ENCODE results near the gene B3GAT1.

The B3GAT1 gene

GRCh38 chr11:134338654-134339053 is 73.4 kb downstream of the B3GAT1 start:
- Histone ChIP-seq H3K27me3 (ENCODE audit: control insufficient read depth in 1 of 2, insufficient read depth in 2 of 2, low read length in 2 of 2) (no peaks in the 10 kb centered on the region), H3K27ac (ENCODE audit: low read depth, low read length) (no peak overlapping the region), H3K9me3 (ENCODE audit: control insufficient read depth in 1 of 2, low read length in 2 of 2) (no peaks in the 10 kb centered on the region), H3K4me3 (ENCODE audit: low read depth in 1 of 2, low read length in 2 of 2) (no peak overlapping the region), H3K4me1 (ENCODE audit: control insufficient read depth in 1 of 2, insufficient read depth in 2 of 2, low read length in 2 of 2) (peaks cover 11 to 25% of the 10 kb centered on the region in 2 donors), H3K36me3 (ENCODE audit: control insufficient read depth in 1 of 2, insufficient read depth in 2 of 2, low read length in 2 of 2) (no peaks in the 10 kb centered on the region), H3K9ac (ENCODE audit: low read depth in 1 of 2, low read length in 2 of 2) (no peak overlapping the region)

GRCh38 chr11:134338068-134338467 is 74.0 kb downstream of the B3GAT1 start:
- no peak overlapping the region for H3K4me3 ChIP-seq (ENCODE audit: low read depth in 1 of 2, low read length in 2 of 2)

GRCh38 chr11:134337051-134337450 is 75.0 kb downstream of the B3GAT1 start:
- Histone ChIP-seq H3K4me1 (ENCODE audit: control insufficient read depth in 1 of 2, insufficient read depth in 2 of 2, low read length in 2 of 2) (peaks cover 17 to 31% of the 10 kb centered on the region in 2 donors), H3K9ac (ENCODE audit: low read depth in 1 of 2, low read length in 2 of 2) (no peak overlapping the region), H3K9me3 (ENCODE audit: control insufficient read depth in 1 of 2, low read length in 2 of 2) (no peaks in the 10 kb centered on the region)

More at GRCh38 chr11:134338068-134338467, 74.0 kb downstream of the B3GAT1 start:
- Histone ChIP-seq H3K36me3 (ENCODE audit: control insufficient read depth in 1 of 2, insufficient read depth in 2 of 2, low read length in 2 of 2) (no peaks in the 10 kb centered on the region), H3K27me3 (ENCODE audit: control insufficient read depth in 1 of 2, insufficient read depth in 2 of 2, low read length in 2 of 2) (peaks cover 0 to under 1% of the 10 kb centered on the region in 2 donors), H3K27ac (ENCODE audit: low read depth, low read length) (no peak overlapping the region), H3K4me1 (ENCODE audit: control insufficient read depth in 1 of 2, insufficient read depth in 2 of 2, low read length in 2 of 2) (peaks cover 11 to 25% of the 10 kb centered on the region in 2 donors), H3K9me3 (ENCODE audit: control insufficient read depth in 1 of 2, low read length in 2 of 2) (no peaks in the 10 kb centered on the region), H3K9ac (ENCODE audit: low read depth in 1 of 2, low read length in 2 of 2) (no peak overlapping the region)

GRCh38 chr11:134334796-134335571 is 77.1 kb downstream of the B3GAT1 start:
- Histone ChIP-seq H3K9me3 (ENCODE audit: control insufficient read depth in 1 of 2, low read length in 2 of 2) (no peaks in the 10 kb centered on the region), H3K4me1 (ENCODE audit: control insufficient read depth in 1 of 2, insufficient read depth in 2 of 2, low read length in 2 of 2) (peaks cover 10 to 28% of the 10 kb centered on the region in 2 donors), H3K36me3 (ENCODE audit: control insufficient read depth in 1 of 2, insufficient read depth in 2 of 2, low read length in 2 of 2) (no peaks in the 10 kb centered on the region), H3K27ac (ENCODE audit: low read depth, low read length) (no peak overlapping the region), H3K27me3 (ENCODE audit: control insufficient read depth in 1 of 2, insufficient read depth in 2 of 2, low read length in 2 of 2) (peaks cover 0 to 4% of the 10 kb centered on the region in 2 donors), H3K9ac (ENCODE audit: low read depth in 1 of 2, low read length in 2 of 2) (no peak overlapping the region), H3K4me3 (ENCODE audit: low read depth in 1 of 2, low read length in 2 of 2) (no peak overlapping the region)

More at GRCh38 chr11:134337051-134337450, 75.0 kb downstream of the B3GAT1 start:
- no peak overlapping the region for H3K27ac ChIP-seq (ENCODE audit: low read depth, low read length)
- no peaks in the 10 kb centered on the region for H3K36me3 ChIP-seq (ENCODE audit: control insufficient read depth in 1 of 2, insufficient read depth in 2 of 2, low read length in 2 of 2)
- peaks cover 0 to 4% of the 10 kb centered on the region in 2 donors for H3K27me3 ChIP-seq (ENCODE audit: control insufficient read depth in 1 of 2, insufficient read depth in 2 of 2, low read length in 2 of 2)
- no peak overlapping the region for H3K4me3 ChIP-seq (ENCODE audit: low read depth in 1 of 2, low read length in 2 of 2)

GRCh38 chr11:134333946-134334345 is 78.1 kb downstream of the B3GAT1 start:
- Histone ChIP-seq H3K9ac (ENCODE audit: low read depth in 1 of 2, low read length in 2 of 2) (no peak overlapping the region), H3K4me1 (ENCODE audit: control insufficient read depth in 1 of 2, insufficient read depth in 2 of 2, low read length in 2 of 2) (peaks cover 8 to 18% of the 10 kb centered on the region in 2 donors), H3K9me3 (ENCODE audit: control insufficient read depth in 1 of 2, low read length in 2 of 2) (no peaks in the 10 kb centered on the region), H3K27ac (ENCODE audit: low read depth, low read length) (no peak overlapping the region), H3K4me3 (ENCODE audit: low read depth in 1 of 2, low read length in 2 of 2) (no peak overlapping the region), H3K36me3 (ENCODE audit: control insufficient read depth in 1 of 2, insufficient read depth in 2 of 2, low read length in 2 of 2) (no peaks in the 10 kb centered on the region), H3K27me3 (ENCODE audit: control insufficient read depth in 1 of 2, insufficient read depth in 2 of 2, low read length in 2 of 2) (peaks cover 0 to 4% of the 10 kb centered on the region in 2 donors)

GRCh38 chr11:134333312-134333711 is 78.7 kb downstream of the B3GAT1 start:
- no peaks in the 10 kb centered on the region for H3K9me3 ChIP-seq (ENCODE audit: control insufficient read depth in 1 of 2, low read length in 2 of 2)
- no peak overlapping the region for H3K9ac ChIP-seq (ENCODE audit: low read depth in 1 of 2, low read length in 2 of 2)
- no peak overlapping the region for H3K4me3 ChIP-seq (ENCODE audit: low read depth in 1 of 2, low read length in 2 of 2)
- H3K36me3 ChIP-seq (ENCODE audit: control insufficient read depth in 1 of 2, insufficient read depth in 2 of 2, low read length in 2 of 2) = no peaks in the 10 kb centered on the region
- no peak overlapping the region for H3K27ac ChIP-seq (ENCODE audit: low read depth, low read length)
- H3K27me3 ChIP-seq (ENCODE audit: control insufficient read depth in 1 of 2, insufficient read depth in 2 of 2, low read length in 2 of 2) = peaks cover 0 to 4% of the 10 kb centered on the region in 2 donors
- H3K4me1 ChIP-seq (ENCODE audit: control insufficient read depth in 1 of 2, insufficient read depth in 2 of 2, low read length in 2 of 2) = peaks cover 8 to 13% of the 10 kb centered on the region in 2 donors

- H3K9me3 ChIP-seq (ENCODE audit: control insufficient read depth in 1 of 2, low read length in 2 of 2) = no peaks in the 10 kb centered on the region
- peaks cover 0 to 4% of the 10 kb centered on the region in 2 donors for H3K27me3 ChIP-seq (ENCODE audit: control insufficient read depth in 1 of 2, insufficient read depth in 2 of 2, low read length in 2 of 2)
- H3K4me3 ChIP-seq (ENCODE audit: low read depth in 1 of 2, low read length in 2 of 2) = peak overlapping the region; percentile 75 to 78
- H3K9ac ChIP-seq (ENCODE audit: low read depth in 1 of 2, low read length in 2 of 2) = peak overlapping the region in 1 of 2 donors; percentile 45
- H3K4me1 ChIP-seq (ENCODE audit: control insufficient read depth in 1 of 2, insufficient read depth in 2 of 2, low read length in 2 of 2) = peaks cover 8 to 13% of the 10 kb centered on the region in 2 donors
- H3K27ac ChIP-seq (ENCODE audit: low read depth, low read length) = no peak overlapping the region
- no peaks in the 10 kb centered on the region for H3K36me3 ChIP-seq (ENCODE audit: control insufficient read depth in 1 of 2, insufficient read depth in 2 of 2, low read length in 2 of 2)
These were observed 79.3 kb downstream of the B3GAT1 start for GRCh38 chr11:134332782-134333181.

GRCh38 chr11:134332189-134332631 is 79.8 kb downstream of the B3GAT1 start:
- no peaks in the 10 kb centered on the region for H3K9me3 ChIP-seq (ENCODE audit: control insufficient read depth in 1 of 2, low read length in 2 of 2)
- H3K27me3 ChIP-seq (ENCODE audit: control insufficient read depth in 1 of 2, insufficient read depth in 2 of 2, low read length in 2 of 2) = peaks cover 0 to 4% of the 10 kb centered on the region in 2 donors
- H3K9ac ChIP-seq (ENCODE audit: low read depth in 1 of 2, low read length in 2 of 2) = peak overlapping the region; percentile 30 to 45
- H3K4me1 ChIP-seq (ENCODE audit: control insufficient read depth in 1 of 2, insufficient read depth in 2 of 2, low read length in 2 of 2) = peaks cover 8 to 13% of the 10 kb centered on the region in 2 donors
- H3K4me3 ChIP-seq (ENCODE audit: low read depth in 1 of 2, low read length in 2 of 2) = peak overlapping the region; percentile 75 to 78
- H3K27ac ChIP-seq (ENCODE audit: low read depth, low read length) = no peak overlapping the region
- H3K36me3 ChIP-seq (ENCODE audit: control insufficient read depth in 1 of 2, insufficient read depth in 2 of 2, low read length in 2 of 2) = no peaks in the 10 kb centered on the region

- peak within 1 kb of the TSS; percentile 36 to 45 for H3K9ac ChIP-seq (ENCODE audit: low read depth in 1 of 2, low read length in 2 of 2)
- no peak within 1 kb of the TSS for H3K27ac ChIP-seq (ENCODE audit: low read depth, low read length)
- no peaks in the 10 kb centered on the region for H3K9me3 ChIP-seq (ENCODE audit: control insufficient read depth in 1 of 2, low read length in 2 of 2)
- peaks cover 0 to 4% of the 10 kb centered on the region in 2 donors for H3K27me3 ChIP-seq (ENCODE audit: control insufficient read depth in 1 of 2, insufficient read depth in 2 of 2, low read length in 2 of 2)
- peaks cover 8 to 13% of the 10 kb centered on the region in 2 donors for H3K4me1 ChIP-seq (ENCODE audit: control insufficient read depth in 1 of 2, insufficient read depth in 2 of 2, low read length in 2 of 2)
- no peaks in the 10 kb centered on the region for H3K36me3 ChIP-seq (ENCODE audit: control insufficient read depth in 1 of 2, insufficient read depth in 2 of 2, low read length in 2 of 2)
- H3K4me3 ChIP-seq (ENCODE audit: low read depth in 1 of 2, low read length in 2 of 2) = peak within 1 kb of the TSS; percentile 75 to 78
These were observed 80.5 kb downstream of the B3GAT1 start, which contains the start of gene GLB1L2 for GRCh38 chr11:134331354-134332188. Gene GLB1L2 (plus strand): TSS chr11:134331988. CDS start chr11:134332062, 74 bp downstream.

Measured in duodenal mucosa (tissue), 2 donors.